GM12874 (cell line): ENCODE results near the gene SLC38A3.

Source experiments
- TF ChIP-seq, protein P1 (sequence below): IDR thresholded peaks from 2 replicates; pipeline ENCODE4 v1.5.1; 2011; ENCODE audit warnings: low read depth, mild to moderate bottlenecking, control low read depth, low read length, moderate library complexity; ENCODE audit not compliant: insufficient read depth

SLC38A3 gene

GRCh38 chr3:50186096-50186495, 19.0 kb upstream of the SLC38A3 start:
- TF ChIP-seq, protein P1, sequence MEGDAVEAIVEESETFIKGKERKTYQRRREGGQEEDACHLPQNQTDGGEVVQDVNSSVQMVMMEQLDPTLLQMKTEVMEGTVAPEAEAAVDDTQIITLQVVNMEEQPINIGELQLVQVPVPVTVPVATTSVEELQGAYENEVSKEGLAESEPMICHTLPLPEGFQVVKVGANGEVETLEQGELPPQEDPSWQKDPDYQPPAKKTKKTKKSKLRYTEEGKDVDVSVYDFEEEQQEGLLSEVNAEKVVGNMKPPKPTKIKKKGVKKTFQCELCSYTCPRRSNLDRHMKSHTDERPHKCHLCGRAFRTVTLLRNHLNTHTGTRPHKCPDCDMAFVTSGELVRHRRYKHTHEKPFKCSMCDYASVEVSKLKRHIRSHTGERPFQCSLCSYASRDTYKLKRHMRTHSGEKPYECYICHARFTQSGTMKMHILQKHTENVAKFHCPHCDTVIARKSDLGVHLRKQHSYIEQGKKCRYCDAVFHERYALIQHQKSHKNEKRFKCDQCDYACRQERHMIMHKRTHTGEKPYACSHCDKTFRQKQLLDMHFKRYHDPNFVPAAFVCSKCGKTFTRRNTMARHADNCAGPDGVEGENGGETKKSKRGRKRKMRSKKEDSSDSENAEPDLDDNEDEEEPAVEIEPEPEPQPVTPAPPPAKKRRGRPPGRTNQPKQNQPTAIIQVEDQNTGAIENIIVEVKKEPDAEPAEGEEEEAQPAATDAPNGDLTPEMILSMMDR: no peak

- TF ChIP-seq, protein P1: no peak
Measured at GRCh38 chr3:50187750-50188149, 17.3 kb upstream of the SLC38A3 start.

DNA sequence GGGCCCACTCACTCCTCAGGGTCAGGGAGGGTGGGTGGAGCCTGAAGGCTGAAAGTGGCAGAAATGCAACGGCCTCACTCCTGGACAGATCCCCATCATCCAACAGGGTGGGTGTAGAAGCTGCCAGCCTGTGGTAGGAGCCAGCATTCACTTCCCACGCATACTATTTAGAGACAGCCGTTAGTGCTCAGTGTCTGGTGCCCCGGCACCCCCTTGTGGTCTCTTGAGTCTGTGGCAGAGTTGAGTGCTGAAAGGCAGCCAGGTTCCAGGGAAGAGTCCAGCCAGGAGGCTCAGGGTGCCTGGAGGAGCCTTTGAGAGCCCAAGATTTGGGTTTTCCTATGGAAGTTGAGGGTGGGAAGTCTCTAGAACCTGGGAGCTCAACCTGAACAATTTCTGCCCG, 15.8 kb upstream of the SLC38A3 start:
- TF ChIP-seq, protein P1: peak; percentile 65

DNA sequence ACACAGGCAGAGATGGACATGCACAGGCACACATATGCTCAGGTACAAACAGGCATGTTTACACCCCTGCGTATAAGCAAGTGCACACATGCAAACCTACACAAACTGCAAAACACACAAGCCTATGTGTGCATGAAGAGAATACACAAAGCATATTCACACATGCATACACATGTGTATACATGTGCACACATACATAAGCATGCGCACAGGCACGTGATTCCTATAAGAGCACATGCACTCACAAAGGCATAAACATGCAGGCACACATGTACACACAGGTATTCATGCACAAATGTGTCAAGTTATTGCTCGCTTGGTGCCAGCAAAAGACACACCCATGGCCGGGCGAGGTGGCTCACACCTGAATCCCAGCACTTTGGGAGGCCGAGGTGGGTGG, 15.1 kb upstream of the SLC38A3 start:
- TF ChIP-seq, protein P1: no peak

- TF ChIP-seq, protein P1: no peak
Measured at GRCh38 chr3:50190936-50191660, 14.0 kb upstream of the SLC38A3 start, which contains the start of gene GNAT1. GNAT1 (plus strand) TSS chr3:50191610; CDS start chr3:50191726, 116 bp downstream.

GRCh38 chr3:50192124-50192523, 12.9 kb upstream of the SLC38A3 start:
- TF ChIP-seq, protein P1: no peak

- TF ChIP-seq, protein P1: peak; percentile 87
Measured at GRCh38 chr3:50192689-50193141, 12.4 kb upstream of the SLC38A3 start.
